GM19467 (cell line): ENCODE measurements around the gene AGO3.

Source experiments
- ATAC-seq: cut with Tn5 transposase; IDR thresholded peaks from one replicate; pipeline ENCODE4 v1.9.1; 2021; ENCODE audit warnings: mild to moderate bottlenecking, moderate library complexity; ENCODE audit not compliant: unreplicated experiment

Gene AGO3

GRCh38 chr1:36119456-36119855 lies 188.6 kb downstream of the AGO3 start:
- ATAC-seq = no peak
